AG09309 (cell line): Measurements from ENCODE around the gene RPS6KA2.

ENCODE experiments used
- DNase-seq: peaks from one replicate; pipeline ENCODE4 v3.0.0-alpha.2; 2010; ENCODE audit warnings: low read depth
- H3K4me3 ChIP-seq: 2 replicates; pipeline ENCODE4 v1.5.1; 2011; ENCODE audit warnings: mild to moderate bottlenecking, low read depth, low read length, moderate library complexity; ENCODE audit not compliant: control insufficient read depth
- TF ChIP-seq, protein P1 (sequence below): IDR thresholded peaks from 2 replicates; pipeline ENCODE4 v1.5.1; 2011; ENCODE audit warnings: mild to moderate bottlenecking, low read depth, low read length, inconsistent platforms; ENCODE audit not compliant: insufficient read depth, control insufficient read depth; ENCODE audit errors: missing control alignments

RPS6KA2 gene

DNA sequence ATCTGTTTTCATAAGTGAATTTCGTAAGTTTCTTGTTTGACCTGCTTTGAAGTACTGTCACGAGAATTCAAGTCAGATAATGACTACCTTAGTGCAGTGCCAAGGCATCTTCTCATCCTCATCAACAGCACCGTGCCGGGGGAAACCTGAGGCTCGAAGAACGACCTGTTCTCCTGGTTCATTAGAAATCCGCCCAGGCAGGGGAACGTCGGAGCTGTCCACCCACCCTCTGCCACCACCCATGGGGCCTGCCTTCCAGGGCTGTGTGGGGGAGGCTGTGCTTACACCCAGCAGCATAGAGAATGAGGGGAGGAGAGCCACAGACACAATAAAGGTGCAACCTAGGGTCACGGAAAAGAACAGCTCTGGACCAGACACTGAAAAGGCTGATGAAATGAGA lies 142.2 kb downstream of the RPS6KA2 start:
- no peak overlapping the region for H3K4me3 ChIP-seq
- TF ChIP-seq, protein P1, sequence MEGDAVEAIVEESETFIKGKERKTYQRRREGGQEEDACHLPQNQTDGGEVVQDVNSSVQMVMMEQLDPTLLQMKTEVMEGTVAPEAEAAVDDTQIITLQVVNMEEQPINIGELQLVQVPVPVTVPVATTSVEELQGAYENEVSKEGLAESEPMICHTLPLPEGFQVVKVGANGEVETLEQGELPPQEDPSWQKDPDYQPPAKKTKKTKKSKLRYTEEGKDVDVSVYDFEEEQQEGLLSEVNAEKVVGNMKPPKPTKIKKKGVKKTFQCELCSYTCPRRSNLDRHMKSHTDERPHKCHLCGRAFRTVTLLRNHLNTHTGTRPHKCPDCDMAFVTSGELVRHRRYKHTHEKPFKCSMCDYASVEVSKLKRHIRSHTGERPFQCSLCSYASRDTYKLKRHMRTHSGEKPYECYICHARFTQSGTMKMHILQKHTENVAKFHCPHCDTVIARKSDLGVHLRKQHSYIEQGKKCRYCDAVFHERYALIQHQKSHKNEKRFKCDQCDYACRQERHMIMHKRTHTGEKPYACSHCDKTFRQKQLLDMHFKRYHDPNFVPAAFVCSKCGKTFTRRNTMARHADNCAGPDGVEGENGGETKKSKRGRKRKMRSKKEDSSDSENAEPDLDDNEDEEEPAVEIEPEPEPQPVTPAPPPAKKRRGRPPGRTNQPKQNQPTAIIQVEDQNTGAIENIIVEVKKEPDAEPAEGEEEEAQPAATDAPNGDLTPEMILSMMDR, result no peak
- no peak for DNase-seq

DNA sequence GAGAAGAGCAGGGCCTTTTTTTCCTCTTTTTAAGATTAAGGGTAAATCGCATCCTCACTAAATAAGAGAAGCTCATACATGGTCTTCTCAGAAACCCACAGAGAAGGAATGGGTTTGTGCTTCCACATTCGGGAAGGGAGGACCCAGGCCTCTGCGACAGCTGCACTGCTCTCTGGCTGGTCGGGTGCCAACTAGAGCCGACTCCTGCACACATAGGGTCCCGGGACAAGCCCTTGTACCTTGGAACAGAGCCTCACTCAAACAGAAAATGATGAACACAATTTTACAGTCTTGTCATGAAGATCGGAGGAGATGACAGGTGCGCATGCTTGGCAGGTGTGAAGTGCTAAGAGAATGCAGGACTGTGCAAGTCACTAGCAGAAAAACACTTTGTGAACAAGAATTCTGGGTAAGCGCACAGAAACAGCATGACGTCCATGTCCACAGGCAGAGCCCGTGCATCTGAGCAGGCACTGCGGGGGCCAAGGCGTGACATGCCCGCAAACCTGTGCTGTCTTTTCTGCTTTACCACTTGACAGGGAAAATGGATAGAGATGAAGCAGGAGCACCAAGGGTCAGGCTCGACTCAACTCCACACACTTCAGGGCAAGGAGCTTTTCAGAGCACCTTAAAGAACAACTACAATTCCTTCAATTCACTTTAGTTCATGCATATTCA lies 143.3 kb downstream of the RPS6KA2 start:
- DNase-seq, result no peak

DNA sequence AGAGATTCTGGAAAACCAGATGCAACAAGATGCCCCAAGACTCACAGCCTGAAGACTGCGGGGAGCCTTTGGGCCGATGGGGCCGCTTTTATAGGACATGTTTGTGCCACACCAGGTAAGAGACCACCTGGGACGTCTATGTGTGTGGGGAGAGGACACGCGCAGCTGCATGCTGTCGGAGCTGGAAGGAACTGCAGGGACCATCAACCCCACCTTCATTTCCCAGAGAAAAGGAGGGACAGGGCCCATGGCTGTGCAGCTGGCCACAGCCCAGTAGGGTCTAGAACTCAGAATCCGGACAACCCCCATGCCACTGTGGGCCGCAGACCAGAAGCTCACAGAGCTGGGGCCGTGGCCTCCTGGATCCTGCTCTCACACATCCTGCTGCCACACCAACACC lies 144.0 kb downstream of the RPS6KA2 start:
- no peak overlapping the region for H3K4me3 ChIP-seq
- no peak for DNase-seq
- TF ChIP-seq, protein P1, result no peak

More for the DNA sequence above, 143.3 kb downstream of the RPS6KA2 start:
- TF ChIP-seq, protein P1, result no peak
- H3K4me3 ChIP-seq, result no peak overlapping the region

DNA sequence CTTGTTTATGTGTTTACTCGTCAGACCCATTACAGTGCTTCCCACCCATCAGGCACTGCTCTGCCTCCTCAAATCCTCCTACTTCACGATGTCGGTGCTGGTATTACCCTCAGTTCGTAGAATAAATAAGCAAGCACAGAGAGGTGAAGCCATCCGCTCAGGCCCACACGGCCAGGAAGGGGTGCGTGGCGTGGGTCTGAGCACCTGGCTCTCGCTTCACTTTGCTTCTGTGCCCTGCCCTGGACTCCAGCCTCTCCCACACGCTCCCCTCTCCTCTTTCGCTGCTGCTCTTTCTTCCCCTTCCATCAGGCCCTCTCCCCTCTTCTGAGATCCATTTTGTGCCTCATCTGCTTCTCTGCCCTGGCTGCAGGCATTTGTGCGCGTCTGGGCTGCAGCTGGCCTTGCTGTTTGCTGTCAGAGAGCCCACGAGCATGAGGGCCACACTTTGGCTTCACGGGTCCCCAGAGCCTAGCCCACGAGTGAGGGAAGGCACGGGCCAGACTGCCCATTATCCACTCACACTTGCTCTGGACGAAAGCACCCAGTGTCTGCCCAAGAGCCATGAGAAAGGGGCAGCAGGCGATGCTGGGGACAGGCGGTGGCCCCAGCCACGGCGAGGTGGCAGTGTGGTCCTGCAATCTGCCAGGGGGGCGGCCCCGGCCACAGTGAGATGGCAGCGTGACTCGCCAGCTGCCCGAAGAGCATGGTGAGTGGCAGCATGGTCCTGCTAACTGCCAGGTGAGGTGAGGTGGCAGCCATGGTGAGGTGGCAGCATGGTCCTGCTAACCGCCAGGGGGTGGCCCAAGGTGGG lies 148.1 kb downstream of the RPS6KA2 start:
- no peak for DNase-seq
- H3K4me3 ChIP-seq, result no peak overlapping the region
- TF ChIP-seq, protein P1, result no peak

DNA sequence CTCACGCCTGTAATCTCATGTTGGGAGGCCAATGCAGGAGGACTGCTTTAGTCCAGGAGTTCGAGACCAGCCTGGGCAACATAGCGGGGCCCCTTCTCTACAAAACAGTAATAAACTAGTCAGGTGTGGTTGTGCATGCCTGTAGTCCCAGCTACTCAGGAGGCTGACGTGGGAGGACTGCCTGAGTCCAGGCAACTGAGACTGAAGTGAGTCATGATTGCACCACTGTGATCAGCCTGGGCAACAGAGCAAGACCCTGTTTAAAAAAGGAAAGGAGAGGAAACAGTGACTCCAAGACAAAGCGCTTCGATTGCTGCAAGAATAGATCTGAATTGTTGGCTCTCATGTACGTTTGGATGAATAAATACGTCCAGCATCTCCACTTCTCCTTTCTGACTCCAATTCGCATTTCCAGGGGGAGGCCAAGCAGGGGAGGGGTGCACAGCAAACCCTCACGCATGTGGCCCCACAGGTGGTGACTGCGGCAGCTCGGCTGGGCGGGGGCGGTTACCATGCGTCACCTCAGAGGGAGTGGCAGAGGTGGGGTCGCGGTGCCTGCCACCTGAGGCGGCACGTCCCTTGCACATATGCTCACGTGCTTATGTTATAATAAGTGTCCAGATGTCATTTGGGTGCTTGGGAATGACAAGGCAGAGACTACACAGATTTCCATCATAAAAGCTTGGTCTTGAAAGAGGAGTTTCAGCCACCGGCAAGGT lies 149.2 kb downstream of the RPS6KA2 start:
- TF ChIP-seq, protein P1, result no peak
- H3K4me3 ChIP-seq, result no peak overlapping the region
- DNase-seq, result no peak

DNA sequence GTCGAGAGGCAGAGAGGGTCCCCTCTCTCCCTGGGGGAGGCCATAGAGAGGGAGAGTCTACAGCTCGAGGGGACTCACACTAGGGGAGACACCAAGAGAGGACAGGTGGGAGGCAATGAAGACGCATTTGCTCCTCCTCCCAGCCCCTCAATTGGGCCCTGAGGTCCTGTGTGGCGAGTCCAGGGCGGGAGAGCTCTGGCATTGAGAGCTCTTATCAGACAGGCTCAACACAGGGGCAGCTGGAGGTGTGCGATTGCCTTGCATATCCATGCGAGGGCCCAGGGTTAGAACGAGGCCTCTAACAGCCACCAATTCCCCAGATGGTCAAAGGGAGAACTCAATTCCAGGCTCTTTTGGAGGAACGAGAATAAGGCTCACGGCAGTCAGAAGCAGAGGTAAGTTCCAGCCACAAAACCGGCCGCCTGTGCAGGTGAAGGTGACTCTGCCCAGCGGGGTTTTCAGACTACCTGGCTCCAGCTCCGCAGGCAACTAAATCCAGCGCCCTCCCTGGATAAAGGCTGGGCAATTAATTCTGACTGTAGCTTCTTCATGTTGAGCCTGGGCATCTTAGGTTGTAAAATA lies 150.3 kb downstream of the RPS6KA2 start:
- TF ChIP-seq, protein P1, result no peak
- no peak overlapping the region for H3K4me3 ChIP-seq
- no peak for DNase-seq
